WTC11 (cell line): ENCODE results near the gene ACOD1. TPM values are rescaled to one million over a fixed set of nuclear protein-coding genes. Genes with fewer than 3 reads are reported as not detected.

Source experiments
- ATAC-seq: fragments of 200-7000 bp; cut with Tn5 transposase; 2 replicates; pipeline ENCODE4 v1.10.0; 2021; ENCODE audit warnings: mild to moderate bottlenecking, moderate library complexity
- CTCF ChIA-PET: fragments of 300-600 bp; sonication (Branson Sonifier 250); formaldehyde crosslinking; loops from one replicate; lab custom pipeline; 2021; ENCODE audit warnings: antibody characterized with exemption; lab: Charles Lee
- POLR2A ChIA-PET: fragments of 350-600 bp; sonication (Branson Sonifier 250); formaldehyde crosslinking; loops from one replicate; lab custom pipeline; 2021; ENCODE audit warnings: antibody characterized with exemption; lab: Charles Lee
- DNase-seq: peaks from one replicate; pipeline ENCODE4 v3.0.0; 2021; ENCODE audit warnings: low spot score
- H3K27ac Mint-ChIP-seq: 2 replicates; pipeline ENCODE4 v1.8.0; 2021; ENCODE audit warnings: mixed read lengths
- H3K27me3 Mint-ChIP-seq: 2 replicates; pipeline ENCODE4 v1.8.0; 2021; ENCODE audit warnings: low read depth, mild to moderate bottlenecking, moderate library complexity, mixed read lengths
- H3K36me3 Mint-ChIP-seq: 2 replicates; pipeline ENCODE4 v1.8.0; 2021; ENCODE audit warnings: mixed read lengths
- H3K4me1 Mint-ChIP-seq: 2 replicates; pipeline ENCODE4 v1.8.0; 2022; ENCODE audit warnings: mixed read lengths
- H3K4me3 Mint-ChIP-seq: 2 replicates; pipeline ENCODE4 v1.8.0; 2021; ENCODE audit warnings: mild to moderate bottlenecking, moderate library complexity, mixed read lengths
- H3K9me3 Mint-ChIP-seq: 2 replicates; pipeline ENCODE4 v1.8.0; 2021; ENCODE audit warnings: mixed read lengths
- ATF2 ChIP-seq: sonication (generic); formaldehyde crosslinking; IDR thresholded peaks from 2 replicates; pipeline ENCODE4 v1.8.1; 2022; ENCODE audit warnings: low read depth, missing genetic modification reagents, borderline replicate concordance
- CDX4 ChIP-seq: fragments of 250-450 bp; sonication (Bioruptor Pico); IDR thresholded peaks from 2 replicates; pipeline ENCODE4 v1.9.0; 2021; ENCODE audit warnings: moderate library complexity, mild to moderate bottlenecking, inconsistent platforms, borderline replicate concordance
- CTCF ChIP-seq: fragments of 200-600 bp; IDR thresholded peaks from 2 replicates; pipeline ENCODE4 v1.8.0; 2022; ENCODE audit warnings: antibody characterized with exemption
- E2F4 ChIP-seq: sonication (generic); formaldehyde crosslinking; IDR thresholded peaks from 2 replicates; pipeline ENCODE4 v1.8.1; 2022; ENCODE audit warnings: low read depth, mild to moderate bottlenecking, moderate library complexity, missing genetic modification reagents, borderline replicate concordance
- ERG ChIP-seq: fragments of 250-450 bp; sonication (Bioruptor Pico); IDR thresholded peaks from 2 replicates; pipeline ENCODE4 v1.8.0; 2021; ENCODE audit warnings: mild to moderate bottlenecking
- ETV6 ChIP-seq: sonication (generic); formaldehyde crosslinking; IDR thresholded peaks from 2 replicates; pipeline ENCODE4 v1.8.1; 2022; ENCODE audit warnings: mild to moderate bottlenecking, missing genetic modification reagents
- FOXK1 ChIP-seq: sonication (generic); formaldehyde crosslinking; IDR thresholded peaks from 2 replicates; pipeline ENCODE4 v1.8.0; 2022; ENCODE audit warnings: mild to moderate bottlenecking, moderate library complexity, missing genetic modification reagents
- GRHL2 ChIP-seq: fragments of 250-450 bp; sonication (Bioruptor Pico); IDR thresholded peaks from 2 replicates; pipeline ENCODE4 v1.8.0; 2022; ENCODE audit warnings: mild to moderate bottlenecking, moderate library complexity; ENCODE audit not compliant: insufficient replicate concordance, severe bottlenecking
- HMGXB4 ChIP-seq: sonication (generic); formaldehyde crosslinking; IDR thresholded peaks from 2 replicates; pipeline ENCODE4 v1.8.1; 2023; ENCODE audit warnings: mild to moderate bottlenecking, moderate library complexity, missing genetic modification reagents
- JAZF1 ChIP-seq: fragments of 250-450 bp; sonication (Bioruptor Pico); IDR thresholded peaks from 2 replicates; pipeline ENCODE4 v1.9.0; 2021; ENCODE audit warnings: moderate library complexity, mild to moderate bottlenecking, inconsistent platforms
- JUN ChIP-seq: sonication (generic); formaldehyde crosslinking; IDR thresholded peaks from 2 replicates; pipeline ENCODE4 v1.8.0; 2023; ENCODE audit warnings: mild to moderate bottlenecking, missing genetic modification reagents
- MYBL2 ChIP-seq: sonication (generic); formaldehyde crosslinking; IDR thresholded peaks from 2 replicates; pipeline ENCODE4 v1.8.1; 2023; ENCODE audit warnings: mild to moderate bottlenecking, moderate library complexity, missing genetic modification reagents
- OVOL2 ChIP-seq: fragments of 250-450 bp; sonication (Bioruptor Pico); IDR thresholded peaks from 2 replicates; pipeline ENCODE4 v1.9.0; 2021; ENCODE audit warnings: mild to moderate bottlenecking, borderline replicate concordance
- RELA ChIP-seq: sonication (generic); formaldehyde crosslinking; IDR thresholded peaks from 2 replicates; pipeline ENCODE4 v1.8.1; 2022; ENCODE audit warnings: missing genetic modification reagents, mild to moderate bottlenecking, borderline replicate concordance
- SMAD3 ChIP-seq: sonication (generic); formaldehyde crosslinking; IDR thresholded peaks from 2 replicates; pipeline ENCODE4 v1.8.0; 2022; ENCODE audit warnings: missing genetic modification reagents, mild to moderate bottlenecking, borderline replicate concordance
- SP1 ChIP-seq: sonication (generic); formaldehyde crosslinking; conservative IDR thresholded peaks from 2 replicates; pipeline ENCODE4 v1.8.1; 2022; ENCODE audit warnings: missing genetic modification reagents
- USF2 ChIP-seq: sonication (generic); formaldehyde crosslinking; IDR thresholded peaks from 2 replicates; pipeline ENCODE4 v1.8.1; 2023; ENCODE audit warnings: mild to moderate bottlenecking, missing genetic modification reagents, moderate library complexity
- ZNF219 ChIP-seq: sonication (generic); formaldehyde crosslinking; IDR thresholded peaks from 2 replicates; pipeline ENCODE4 v1.8.0; 2023; ENCODE audit warnings: missing genetic modification reagents, mild to moderate bottlenecking, borderline replicate concordance
- ZNF263 ChIP-seq: sonication (generic); formaldehyde crosslinking; IDR thresholded peaks from 2 replicates; pipeline ENCODE4 v1.8.1; 2022; ENCODE audit warnings: low read depth, mild to moderate bottlenecking, moderate library complexity, missing genetic modification reagents
- ZNF281 ChIP-seq: sonication (generic); formaldehyde crosslinking; IDR thresholded peaks from 2 replicates; pipeline ENCODE4 v1.8.0; 2023; ENCODE audit warnings: mild to moderate bottlenecking, missing genetic modification reagents
- ZNF423 ChIP-seq: fragments of 250-450 bp; sonication (Bioruptor Pico); IDR thresholded peaks from 2 replicates; pipeline ENCODE4 v2.1.2; 2022; ENCODE audit warnings: mild to moderate bottlenecking, moderate library complexity
- total RNA-seq: library from RNA; stranded (reverse); gene quantifications from 3 replicates; pipeline ENCODE4 v1.2.3, GENCODE V29; 2021

Gene ACOD1
- total RNA-seq, 1 experiment from 2014 or later: not detected

- POLR2A ChIA-PET: no interaction called here
- TF ChIP-seq GRHL2 (CRISPR knock-in tag) (no peak), ZNF281 (CRISPR knock-in tag) (no peak), HMGXB4 (no peak), USF2 (no peak), ZNF219 (CRISPR knock-in tag) (no peak), ERG (no peak), SMAD3 (CRISPR knock-in tag) (no peak), JUN (CRISPR knock-in tag) (no peak), MYBL2 (CRISPR knock-in tag) (no peak), ZNF263 (CRISPR knock-in tag) (no peak), JAZF1 (CRISPR knock-in tag) (no peak), CDX4 (CRISPR knock-in tag) (no peak), ETV6 (CRISPR knock-in tag) (no peak), E2F4 (no peak), FOXK1 (no peak)
- Mint-ChIP-seq H3K27ac (no peak overlapping the region), H3K4me3 (no peak overlapping the region), H3K36me3 (no peaks in the 10 kb centered on the region; the same call in 1 of the 2 replicates), H3K9me3 (peaks cover 15% of the 10 kb centered on the region), H3K27me3 (no peaks in the 10 kb centered on the region), H3K4me1 (no peaks in the 10 kb centered on the region)
- no peak for ATAC-seq
- CTCF ChIA-PET: no interaction called here
- DNase-seq: no peak
These were observed 34.4 kb upstream of the ACOD1 start for GRCh38 chr13:76913898-76914297.

- no peak for ATAC-seq
- ChIA-PET POLR2A (no interaction called here), CTCF (interaction anchor here (1.0 kb wide), 1 partner anchor 63 kb away, joined by 3 read pairs; no protein-coding TSS in a partner anchor)
- Mint-ChIP-seq H3K36me3 (no peaks in the 10 kb centered on the region; the same call in 1 of the 2 replicates), H3K27me3 (no peaks in the 10 kb centered on the region), H3K9me3 (peaks cover 31% of the 10 kb centered on the region), H3K4me3 (no peak overlapping the region), H3K4me1 (no peaks in the 10 kb centered on the region), H3K27ac (no peak overlapping the region)
- no peak for DNase-seq
- no peak for TF ChIP-seq FOXK1
- no peak for TF ChIP-seq MYBL2 (CRISPR knock-in tag)
- no peak for TF ChIP-seq RELA (CRISPR knock-in tag)
- no peak for TF ChIP-seq CTCF
- no peak for TF ChIP-seq SP1 (CRISPR knock-in tag)
- no peak for TF ChIP-seq ZNF423 (CRISPR knock-in tag)
- TF ChIP-seq ATF2 (CRISPR knock-in tag): no peak
- no peak for TF ChIP-seq OVOL2 (CRISPR knock-in tag)
- TF ChIP-seq E2F4: no peak
These were observed 31.2 kb upstream of the ACOD1 start for GRCh38 chr13:76917095-76917494.
